HG03432 (cell line): ENCODE data around the gene CLEC10A.
"Not testable (repeated sequence)": the region's sequence is repeated elsewhere in the genome, so short reads cannot be mapped to it uniquely, and the experiment has no call there.

Experiments
- ATAC-seq: cut with Tn5 transposase; IDR thresholded peaks from one replicate; pipeline ENCODE4 v1.9.1; 2021; ENCODE audit warnings: mild to moderate bottlenecking, moderate library complexity; ENCODE audit not compliant: unreplicated experiment

The CLEC10A gene

GRCh38 chr17:7077911-7078546 is 2.0 kb downstream of the CLEC10A start:
- no peak for ATAC-seq

GRCh38 chr17:7074931-7075330 is 5.1 kb downstream of the CLEC10A start:
- ATAC-seq, result no peak

- no peak for ATAC-seq
Observed at GRCh38 chr17:7072406-7072805, 7.6 kb downstream of the CLEC10A start.

- ATAC-seq, result no peak
Observed at GRCh38 chr17:7070712-7071111, 9.3 kb downstream of the CLEC10A start.

- no peak for ATAC-seq
Observed at GRCh38 chr17:7068268-7068667, 11.8 kb downstream of the CLEC10A start.

GRCh38 chr17:7067198-7067597 is 12.9 kb downstream of the CLEC10A start:
- no peak for ATAC-seq

DNA sequence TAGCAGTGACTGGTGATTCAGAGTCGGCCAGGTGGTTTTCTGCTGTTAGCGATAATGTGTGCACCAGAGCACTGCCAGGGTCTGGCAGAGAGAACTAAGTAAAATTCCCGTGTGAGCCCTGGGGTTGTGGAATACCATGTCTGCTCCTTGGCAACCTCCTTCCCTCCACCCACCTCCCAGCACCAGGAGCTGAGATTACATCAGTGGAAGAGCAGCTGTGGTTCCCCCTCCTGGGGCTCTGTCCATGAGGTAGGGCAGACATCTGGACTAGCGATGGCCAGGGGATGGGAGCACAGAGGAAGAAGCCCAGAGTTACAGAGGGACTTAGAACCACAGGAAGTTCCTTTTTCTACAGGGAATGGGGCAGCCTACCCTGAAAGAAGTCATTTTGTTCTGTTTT is 15.8 kb downstream of the CLEC10A start:
- ATAC-seq, result no peak

DNA sequence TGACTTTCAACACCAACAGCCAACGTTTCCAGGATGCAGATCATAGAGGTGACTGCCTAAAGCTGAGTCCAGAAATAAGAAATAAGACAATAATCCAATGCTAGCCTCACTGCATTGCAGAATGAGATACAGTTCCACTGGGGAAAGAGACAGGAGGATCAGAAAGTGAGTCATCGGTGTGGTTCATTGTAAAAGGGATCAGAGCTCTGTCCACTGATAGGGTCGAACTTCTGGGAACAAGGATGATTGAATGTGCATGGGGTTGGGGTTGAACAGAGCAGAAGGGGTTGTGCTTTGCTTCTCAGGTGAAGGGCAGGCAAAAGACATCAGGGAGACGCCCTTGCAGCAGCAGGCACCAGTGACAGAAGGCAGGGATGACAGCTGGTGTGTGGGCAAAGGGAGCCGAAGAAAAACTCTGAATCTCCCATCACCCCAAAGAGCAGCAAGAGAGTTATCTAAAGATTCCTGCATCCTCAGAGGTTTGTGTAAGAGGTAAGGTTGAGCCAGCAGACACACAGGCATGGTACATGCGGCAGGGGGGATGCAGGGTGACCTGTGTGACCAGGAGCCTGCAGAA is 16.4 kb downstream of the CLEC10A start:
- no peak for ATAC-seq

- ATAC-seq, result no peak
Observed at GRCh38 chr17:7060165-7060891, 19.7 kb downstream of the CLEC10A start.

DNA sequence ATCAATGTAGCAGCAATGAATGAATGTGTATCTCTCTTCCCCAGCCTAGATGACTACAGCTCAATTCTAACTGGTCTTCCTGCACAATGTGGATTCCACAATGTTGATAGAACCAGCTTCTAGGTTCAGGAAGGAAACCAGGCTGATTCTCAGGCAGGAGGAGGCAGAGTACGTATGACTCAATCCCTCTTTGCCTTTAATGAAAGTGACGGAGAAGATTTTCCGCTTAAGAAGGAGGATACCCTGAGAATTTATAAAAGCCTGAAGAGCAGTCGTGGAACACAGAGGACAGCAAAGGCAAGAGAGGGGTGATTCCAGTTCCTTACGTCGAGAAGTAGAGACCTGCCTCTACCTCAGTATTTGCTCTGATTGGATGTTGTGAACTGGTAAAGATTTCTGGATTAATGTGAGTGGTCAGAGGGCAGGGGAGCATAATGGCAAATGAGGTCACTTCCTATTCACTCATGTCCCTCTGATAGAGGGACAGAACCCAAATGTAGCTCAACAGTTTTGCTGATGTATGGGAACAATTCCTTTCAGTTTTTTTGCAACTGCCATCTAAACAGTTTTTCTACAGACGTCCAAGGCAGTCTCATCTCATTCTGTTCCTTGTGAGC is 21.1 kb downstream of the CLEC10A start:
- ATAC-seq, result no peak

- ATAC-seq, result no peak
Observed at GRCh38 chr17:7056386-7056785, 23.7 kb downstream of the CLEC10A start.

DNA sequence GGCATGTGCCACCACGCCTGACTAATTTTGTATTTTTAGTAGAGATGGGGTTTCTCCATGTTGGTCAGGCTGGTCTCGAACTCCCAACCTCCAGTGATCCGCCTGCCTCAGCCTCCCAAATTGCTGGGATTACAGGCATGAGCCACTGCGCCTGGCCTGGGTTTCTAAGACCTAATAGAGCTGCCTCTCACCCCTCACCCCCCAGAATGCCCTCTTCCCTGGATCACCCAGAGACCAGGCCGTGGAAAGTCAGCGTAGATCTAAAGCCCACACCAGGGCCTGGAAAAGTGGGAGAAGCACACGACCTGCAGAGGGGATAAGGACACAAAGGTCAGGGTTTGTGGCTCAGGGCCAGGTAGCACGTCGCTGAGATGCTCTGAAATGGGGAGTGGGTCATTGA is 29.5 kb downstream of the CLEC10A start:
- not testable (repeated sequence) for ATAC-seq

DNA sequence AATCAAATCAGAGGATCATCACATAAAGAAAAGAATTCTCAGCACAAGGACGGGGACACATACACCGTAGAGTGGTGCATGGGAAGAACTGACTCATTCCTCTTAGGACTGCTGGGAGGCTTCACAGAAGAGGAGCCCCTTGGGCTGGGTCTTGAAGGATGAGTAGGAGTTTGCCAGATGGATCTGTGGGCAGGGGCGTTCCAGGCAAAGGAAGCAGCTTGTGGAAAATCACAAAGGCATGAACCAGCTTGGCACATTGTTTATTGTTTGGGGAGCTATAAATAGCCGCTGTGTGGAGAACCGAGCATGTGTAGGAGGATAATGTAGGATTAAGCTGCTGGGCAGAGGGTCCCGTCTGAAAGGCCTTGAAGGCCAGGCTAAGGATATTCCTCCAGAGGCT is 31.1 kb downstream of the CLEC10A start:
- ATAC-seq, result no peak

- no peak for ATAC-seq
Observed at GRCh38 chr17:7047566-7047965, 32.5 kb downstream of the CLEC10A start.

- ATAC-seq, result not testable (repeated sequence)
Observed at GRCh38 chr17:7046725-7047397, 33.2 kb downstream of the CLEC10A start.

- no peak for ATAC-seq
Observed at GRCh38 chr17:7046127-7046724, 33.8 kb downstream of the CLEC10A start.

GRCh38 chr17:7045492-7046126 is 34.4 kb downstream of the CLEC10A start:
- no peak for ATAC-seq

DNA sequence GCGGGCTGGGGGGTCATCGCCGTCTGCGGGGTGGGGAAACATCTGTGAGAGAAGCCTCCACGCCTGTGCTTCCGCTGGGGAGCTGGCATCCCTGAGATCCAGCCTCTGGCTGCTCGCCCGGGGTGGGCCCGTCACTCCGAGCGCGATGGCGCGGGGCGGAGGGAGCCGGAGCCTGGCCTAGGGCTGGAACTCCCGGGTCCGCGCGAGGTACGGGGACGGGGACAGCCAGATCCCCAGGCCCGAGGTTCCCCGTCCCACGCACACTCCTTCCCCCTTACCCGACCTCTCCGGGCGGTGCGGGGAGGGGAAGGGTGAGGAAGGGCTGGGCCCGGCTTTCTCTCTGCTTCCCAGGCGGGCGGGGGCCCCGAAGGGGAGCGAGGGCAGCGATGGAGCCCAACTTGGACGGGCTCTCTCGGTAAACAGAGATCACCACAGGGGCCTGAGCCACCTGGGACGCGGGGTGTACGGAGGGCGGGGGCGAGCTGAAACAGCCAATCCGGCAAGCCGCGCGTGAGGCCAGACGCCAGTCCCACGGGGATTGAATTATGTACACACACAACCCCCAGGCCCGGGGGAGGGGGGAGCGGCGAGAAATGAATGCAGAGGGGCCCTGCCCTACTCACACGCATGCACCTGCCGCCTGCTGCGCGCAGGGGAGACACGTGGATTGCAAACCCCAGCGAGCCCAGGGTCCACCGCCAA is 36.4 kb downstream of the CLEC10A start, which contains the start of gene SLC16A11:
Gene SLC16A11, minus strand, starts transcription at position 596 of the 702 bp plus-strand sequence. Its CDS starts 579 bp downstream, at position 17.
- no peak for ATAC-seq

DNA sequence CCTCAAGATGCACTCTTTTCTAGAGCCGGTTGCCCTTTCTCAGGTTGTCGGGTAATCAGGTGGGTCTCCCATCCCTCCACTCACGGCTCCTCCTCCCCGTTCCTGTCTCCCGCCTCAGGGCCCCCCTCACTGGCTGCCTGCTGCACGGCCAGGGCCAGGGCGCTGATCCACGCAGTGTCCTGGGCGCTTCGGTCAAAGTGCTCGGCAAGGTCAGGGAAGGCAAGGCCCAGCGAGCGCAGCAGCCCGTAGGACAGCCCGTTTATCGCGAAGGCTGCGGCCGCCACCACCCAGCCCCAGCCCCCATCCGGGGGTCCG is 36.9 kb downstream of the CLEC10A start:
- ATAC-seq, result no peak
